SK-N-SH (cell line): Measurements from ENCODE around the gene MAMDC2. TPM values are rescaled to one million over a fixed set of nuclear protein-coding genes. Genes with fewer than 3 reads are reported as not detected.

Experiments
- CTCF ChIA-PET: fragments of 300-600, 350-600 bp; formaldehyde crosslinking; extraction: SDS; loops from one replicate; lab custom pipeline; 2021; lab: Yijun Ruan, JAX
- POLR2A ChIA-PET: fragments of 350-600 bp; sonication (Branson Sonifier 250); formaldehyde crosslinking; extraction: SDS; loops from one replicate; lab custom pipeline; 2020; ENCODE audit warnings: antibody characterized with exemption, inconsistent platforms; lab: Yijun Ruan, JAX
- DNase-seq: peaks from one replicate; pipeline ENCODE4 v3.0.0; 2012
- H2AFZ ChIP-seq: fragments of 200-600 bp; sonication (generic); 2 replicates; pipeline ENCODE4 v1.8.1; 2016; ENCODE audit warnings: antibody characterized with exemption, mild to moderate bottlenecking, low read depth
- H3F3A ChIP-seq: fragments of 200-600 bp; sonication (generic); replicated peaks from 2 replicates; pipeline ENCODE3; 2016; ENCODE audit warnings: antibody characterized with exemption, mild to moderate bottlenecking; ENCODE audit not compliant: insufficient read depth
- H3K27ac ChIP-seq, 2 experiments: fragments of 200-500 bp in 1 of 2; fragments of 200-600 bp in 1 of 2; sonication (Bioruptor generic) in 1 of 2; sonication (generic), shearing (Covaris generic) in 1 of 2; 2 replicates each; pipeline versions ENCODE4 v1.5.1 to v1.6.1; 2014 to 2016; ENCODE audit warnings: low read depth in 2 of 2, inconsistent platforms in 1 of 2, low read length in 1 of 2, mild to moderate bottlenecking in 1 of 2, mixed read lengths in 1 of 2
- H3K27me3 ChIP-seq: fragments of 200-600 bp; sonication (generic), shearing (Covaris generic); 2 replicates; pipeline ENCODE4 v1.6.1; 2016; ENCODE audit warnings: mixed run types; ENCODE audit not compliant: insufficient read depth
- H3K36me3 ChIP-seq, 2 experiments: fragments of 200-500 bp in 1 of 2; fragments of 200-600 bp in 1 of 2; sonication (Bioruptor generic) in 1 of 2; sonication (generic) in 1 of 2; replicated peaks in 1 of 2; 2 replicates each; pipeline versions ENCODE3 to v1.5.1; 2014 to 2016; ENCODE audit warnings: low read length in 1 of 2, mild to moderate bottlenecking in 1 of 2; ENCODE audit not compliant: insufficient read depth in 2 of 2, control insufficient read depth in 1 of 2
- H3K4me1 ChIP-seq, 2 experiments: fragments of 200-500 bp in 1 of 2; fragments of 200-600 bp in 1 of 2; sonication (Bioruptor generic) in 1 of 2; sonication (generic), shearing (Covaris generic) in 1 of 2; 2 replicates each; pipeline versions ENCODE4 v1.5.1 to v1.6.1; 2014 to 2016; ENCODE audit warnings: low read depth in 1 of 2, low read length in 1 of 2, mixed run types in 1 of 2; ENCODE audit not compliant: insufficient read depth in 2 of 2, control insufficient read depth in 1 of 2
- H3K4me2 ChIP-seq: fragments of 200-600 bp; sonication (generic), shearing (Covaris generic); 2 replicates; pipeline ENCODE4 v1.6.1; 2017; ENCODE audit warnings: mixed run types
- H3K4me3 ChIP-seq, 2 experiments: fragments of 200-500 bp in 1 of 2; fragments of 200-600 bp in 1 of 2; sonication (Bioruptor generic) in 1 of 2; sonication (generic), shearing (Covaris generic) in 1 of 2; 2 replicates each; pipeline versions ENCODE4 v1.5.1 to v1.8.1; 2014 to 2016; ENCODE audit warnings: low read depth in 2 of 2, inconsistent platforms in 1 of 2, low read length in 1 of 2, mild to moderate bottlenecking in 1 of 2, mixed read lengths in 1 of 2, moderate library complexity in 1 of 2
- H3K79me2 ChIP-seq: fragments of 200-600 bp; sonication (generic); 2 replicates; pipeline ENCODE4 v1.8.1; 2017; ENCODE audit warnings: mild to moderate bottlenecking; ENCODE audit not compliant: insufficient read depth
- H3K9ac ChIP-seq: fragments of 200-600 bp; sonication (generic); 2 replicates; pipeline ENCODE4 v1.6.1; 2017; ENCODE audit warnings: mixed run types
- H3K9me2 ChIP-seq: fragments of 200-600 bp; sonication (generic); 2 replicates; pipeline ENCODE4 v1.6.1; 2017; ENCODE audit warnings: mixed run types
- H3K9me3 ChIP-seq: fragments of 200-600 bp; sonication (generic); 2 replicates; pipeline ENCODE4 v1.6.1; 2017; ENCODE audit warnings: mixed run types, mild to moderate bottlenecking, moderate library complexity
- H4K20me1 ChIP-seq: fragments of 200-600 bp; sonication (generic); 2 replicates; pipeline ENCODE4 v1.6.1; 2017; ENCODE audit warnings: mild to moderate bottlenecking, mixed run types; ENCODE audit not compliant: insufficient read depth
- GATA2 ChIP-seq: sonication (generic); formaldehyde crosslinking; IDR thresholded peaks from 2 replicates; pipeline ENCODE4 v1.5.0; 2020; ENCODE audit warnings: mild to moderate bottlenecking, missing genetic modification reagents
- MEF2A ChIP-seq: IDR thresholded peaks from 2 replicates; pipeline ENCODE4 v1.4.0; 2012; ENCODE audit warnings: low read depth, borderline replicate concordance
- RCOR1 ChIP-seq: fragments of 150-350 bp; IDR thresholded peaks from 2 replicates; pipeline ENCODE4 v1.6.1; 2017; ENCODE audit warnings: antibody characterized with exemption, low read length
- RFX5 ChIP-seq: IDR thresholded peaks from 2 replicates; pipeline ENCODE4 v1.6.1; 2012; ENCODE audit warnings: mild to moderate bottlenecking, improper control_type of control experiment, low read length
- SMC3 ChIP-seq: IDR thresholded peaks from 2 replicates; pipeline ENCODE4 v1.6.1; 2012; ENCODE audit warnings: low read depth, low read length, improper control_type of control experiment
- TAF1 ChIP-seq: IDR thresholded peaks from 2 replicates; pipeline ENCODE4 v1.6.1; 2012; ENCODE audit warnings: low read depth, mild to moderate bottlenecking, low read length, moderate library complexity, borderline replicate concordance
- TEAD4 ChIP-seq: IDR thresholded peaks from 2 replicates; pipeline ENCODE4 v1.4.0; 2012; ENCODE audit warnings: mild to moderate bottlenecking, borderline replicate concordance; ENCODE audit not compliant: insufficient read depth
- USF1 ChIP-seq: IDR thresholded peaks from 2 replicates; pipeline ENCODE4 v1.4.0; 2012; ENCODE audit warnings: low read depth, borderline replicate concordance
- YY1 ChIP-seq: IDR thresholded peaks from 2 replicates; pipeline ENCODE4 v1.4.0; 2012; ENCODE audit warnings: low read depth, mild to moderate bottlenecking
- ZBTB33 ChIP-seq: IDR thresholded peaks from 2 replicates; pipeline ENCODE4 v1.4.0; 2012; ENCODE audit warnings: low read depth, borderline replicate concordance
- WGBS: methylation state at CpG from one replicate; pipeline ENCODE4 v1.1.6; 2017; ENCODE audit warnings: low lambda C conversion rate; 5-methylcytosine and 5-hydroxymethylcytosine counted together
- polyA plus RNA-seq, 3 experiments: library from polyadenylated mRNA; depleted of rRNA; stranded (reverse); fragments of >200 nt; gene quantifications; 2 replicates each; pipeline ENCODE4 v1.2.3, GENCODE V29; 2012

Gene MAMDC2
- polyA plus RNA-seq, 1 of the 3 experiments (the other 2 are of a cell fraction): not detected

GRCh38 chr9:70060883-70061507 lies 17.3 kb downstream of the MAMDC2 start:
- Histone ChIP-seq H3K4me1 (no peaks in the 10 kb centered on the region), H3K9me3 (no peaks in the 10 kb centered on the region), H3F3A (no peaks in the 10 kb centered on the region), H3K4me2 (no peak overlapping the region), H2AFZ (no peak overlapping the region), H3K9ac (no peak overlapping the region), H3K36me3 (no peaks in the 10 kb centered on the region), H3K4me3 (no peak overlapping the region), H3K27me3 (no peaks in the 10 kb centered on the region), H4K20me1 (no peaks in the 10 kb centered on the region), H3K9me2 (no peaks in the 10 kb centered on the region), H3K79me2 (no peaks in the 10 kb centered on the region), H3K27ac (no peak overlapping the region)
- TF ChIP-seq MEF2A (no peak), SMC3 (no peak), TEAD4 (no peak), RFX5 (no peak), USF1 (no peak), ZBTB33 (no peak)
- CTCF ChIA-PET: interaction anchor here (1.5 kb wide), 1 partner anchor 10 kb away, joined by 6 read pairs; no protein-coding TSS in a partner anchor
- no peak for DNase-seq
- POLR2A ChIA-PET: no interaction called here

GRCh38 chr9:70061776-70062175 lies 18.1 kb downstream of the MAMDC2 start:
- POLR2A ChIA-PET: no interaction called here
- H3K4me1 ChIP-seq: no peaks in the 10 kb centered on the region
- H3K4me2 ChIP-seq: no peak overlapping the region
- CTCF ChIA-PET: interaction anchor here (0.7 to 1.5 kb wide), 2 partner anchors 11 to 90 kb away, joined by 3 to 6 read pairs; no protein-coding TSS in a partner anchor
- DNase-seq: no peak
- H4K20me1 ChIP-seq: no peaks in the 10 kb centered on the region
- H3K79me2 ChIP-seq: no peaks in the 10 kb centered on the region
- no peak overlapping the region for H2AFZ ChIP-seq
- no peaks in the 10 kb centered on the region for H3K27me3 ChIP-seq
- H3K9ac ChIP-seq: no peak overlapping the region
- no peak overlapping the region for H3K4me3 ChIP-seq
- WGBS: 40% methylated on average over 1 of the region's 1 CpG
- H3K9me2 ChIP-seq: no peaks in the 10 kb centered on the region
- no peaks in the 10 kb centered on the region for H3K36me3 ChIP-seq
- no peaks in the 10 kb centered on the region for H3F3A ChIP-seq
- TF ChIP-seq TAF1 (no peak), USF1 (no peak), YY1 (no peak), RCOR1 (no peak), GATA2 (CRISPR knock-in tag) (no peak)
- no peak overlapping the region for H3K27ac ChIP-seq
- no peaks in the 10 kb centered on the region for H3K9me3 ChIP-seq
